Amniotic stem cell (primary cell): ENCODE measurements around the gene CPT1A.
"Not testable (repeated sequence)": the region's sequence is repeated elsewhere in the genome, so short reads cannot be mapped to it uniquely, and the experiment has no call there.

Source experiments
- DNase-seq: peaks from one replicate; lab custom pipeline; 2025; lab: John Stamatoyannopoulos, UW

CPT1A gene

GRCh38 chr11:68841718-68842426, at the start of gene CPT1A:
Gene CPT1A, minus strand, starts transcription at chr11:68841916. Its CDS starts 26,442 bp downstream, at chr11:68815474.
- peak; percentile 34 for DNase-seq

- peak; percentile 69 for DNase-seq
Measured at GRCh38 chr11:68890490-68891231, 48.9 kb upstream of the CPT1A start.

- DNase-seq = no peak
Measured at GRCh38 chr11:68889948-68890446, 48.3 kb upstream of the CPT1A start.

- not testable (repeated sequence) for DNase-seq
Measured at GRCh38 chr11:68884827-68885226, 43.1 kb upstream of the CPT1A start.

- no peak for DNase-seq
Measured at GRCh38 chr11:68882391-68882790, 40.7 kb upstream of the CPT1A start.

- no peak for DNase-seq
Measured at GRCh38 chr11:68881320-68881719, 39.6 kb upstream of the CPT1A start.

GRCh38 chr11:68880851-68881250, 39.1 kb upstream of the CPT1A start:
- no peak for DNase-seq

- no peak for DNase-seq
Measured at GRCh38 chr11:68878022-68878421, 36.3 kb upstream of the CPT1A start.

- DNase-seq = no peak
Measured at GRCh38 chr11:68872216-68873003, 30.7 kb upstream of the CPT1A start.

GRCh38 chr11:68870470-68870869, 28.8 kb upstream of the CPT1A start:
- no peak for DNase-seq

GRCh38 chr11:68868221-68868835, 26.6 kb upstream of the CPT1A start:
- no peak for DNase-seq

GRCh38 chr11:68867066-68867465, 25.4 kb upstream of the CPT1A start:
- no peak for DNase-seq

- DNase-seq = no peak
Measured at GRCh38 chr11:68865241-68865640, 23.5 kb upstream of the CPT1A start.

- DNase-seq = no peak
Measured at GRCh38 chr11:68863553-68864265, 22.0 kb upstream of the CPT1A start.

GRCh38 chr11:68862421-68862820, 20.7 kb upstream of the CPT1A start:
- DNase-seq = no peak

- no peak for DNase-seq
Measured at GRCh38 chr11:68859123-68859522, 17.4 kb upstream of the CPT1A start.

GRCh38 chr11:68857037-68857586, 15.4 kb upstream of the CPT1A start:
- DNase-seq = no peak

- not testable (repeated sequence) for DNase-seq
Measured at GRCh38 chr11:68856425-68857030, 14.8 kb upstream of the CPT1A start.

- DNase-seq = no peak
Measured at GRCh38 chr11:68855205-68855981, 13.7 kb upstream of the CPT1A start.
